Body of pancreas (tissue), 4 donors: ENCODE data around the gene TBX4.

ENCODE experiments used
- CTCF ChIP-seq, 7 experiments: fragments of 450-650 bp in 4 of 7; fragments of 200-600 bp in 3 of 7; sonication (generic) in 3 of 7; IDR thresholded peaks; one replicate each; pipeline ENCODE4 v1.5.1; 2016 to 2019; ENCODE audit warnings: antibody characterized with exemption in 7 of 7
- POLR2A ChIP-seq, 3 donors: fragments of 450-650 bp; IDR thresholded peaks; one replicate each; pipeline ENCODE4 v1.6.1; 2016; ENCODE audit warnings: antibody characterized with exemption in 3 of 3, mild to moderate bottlenecking in 2 of 3

- TF ChIP-seq CTCF (IDR thresholded peaks at IDR 0.05) (no peak), POLR2A (IDR thresholded peaks at IDR 0.05) (no peak)
Measured at GRCh38 chr17:61517843-61518606, 65.8 kb downstream of the TBX4 start.
